NCI-H748 treated with DMSO at 0.1 percent for 48 hours (cell line): Measurements from ENCODE around the gene RNPEP.
"Not testable (repeated sequence)": the region's sequence is repeated elsewhere in the genome, so short reads cannot be mapped to it uniquely, and the experiment has no call there.

Experiments used
- DNase-seq: peaks from one replicate; lab custom pipeline; 2025; lab: John Stamatoyannopoulos, UW

RNPEP gene

GRCh38 chr1:202036595-202037387, 54.3 kb downstream of the RNPEP start:
- DNase-seq = no peak

DNA sequence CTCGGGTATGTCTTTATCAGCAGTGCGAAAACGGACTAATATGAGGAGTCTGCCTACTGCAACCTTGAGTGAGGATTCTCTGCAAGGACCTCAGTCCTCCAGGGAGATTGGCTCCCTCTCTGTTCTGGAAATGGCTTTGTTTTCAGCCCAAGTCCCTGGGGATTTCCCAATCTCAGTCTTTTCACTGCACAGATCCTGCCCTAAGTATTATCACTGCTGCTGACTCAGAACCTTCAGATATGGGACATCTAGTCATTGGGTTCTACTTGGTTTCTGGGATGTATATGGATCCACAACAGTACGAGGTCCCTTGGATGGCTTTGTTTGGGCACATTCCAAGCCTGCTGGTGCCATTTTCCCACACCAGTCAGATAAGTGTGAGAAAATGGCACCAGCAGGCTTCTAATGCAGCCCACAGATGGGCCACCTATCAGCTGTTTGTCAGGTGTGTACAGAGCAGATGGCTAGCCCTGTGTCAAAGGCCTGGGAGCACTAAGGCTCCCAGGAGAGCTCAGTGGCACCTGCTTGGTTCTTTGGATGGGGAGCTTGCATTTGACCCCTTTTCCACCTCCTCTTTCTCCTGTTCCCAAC, 55.4 kb downstream of the RNPEP start:
- no peak for DNase-seq

- DNase-seq = no peak
These were observed 56.4 kb downstream of the RNPEP start for GRCh38 chr1:202038688-202039346.

GRCh38 chr1:202045705-202046104, 63.3 kb downstream of the RNPEP start:
- no peak for DNase-seq

GRCh38 chr1:202046227-202046626, 63.8 kb downstream of the RNPEP start:
- peak; percentile 3 for DNase-seq

DNA sequence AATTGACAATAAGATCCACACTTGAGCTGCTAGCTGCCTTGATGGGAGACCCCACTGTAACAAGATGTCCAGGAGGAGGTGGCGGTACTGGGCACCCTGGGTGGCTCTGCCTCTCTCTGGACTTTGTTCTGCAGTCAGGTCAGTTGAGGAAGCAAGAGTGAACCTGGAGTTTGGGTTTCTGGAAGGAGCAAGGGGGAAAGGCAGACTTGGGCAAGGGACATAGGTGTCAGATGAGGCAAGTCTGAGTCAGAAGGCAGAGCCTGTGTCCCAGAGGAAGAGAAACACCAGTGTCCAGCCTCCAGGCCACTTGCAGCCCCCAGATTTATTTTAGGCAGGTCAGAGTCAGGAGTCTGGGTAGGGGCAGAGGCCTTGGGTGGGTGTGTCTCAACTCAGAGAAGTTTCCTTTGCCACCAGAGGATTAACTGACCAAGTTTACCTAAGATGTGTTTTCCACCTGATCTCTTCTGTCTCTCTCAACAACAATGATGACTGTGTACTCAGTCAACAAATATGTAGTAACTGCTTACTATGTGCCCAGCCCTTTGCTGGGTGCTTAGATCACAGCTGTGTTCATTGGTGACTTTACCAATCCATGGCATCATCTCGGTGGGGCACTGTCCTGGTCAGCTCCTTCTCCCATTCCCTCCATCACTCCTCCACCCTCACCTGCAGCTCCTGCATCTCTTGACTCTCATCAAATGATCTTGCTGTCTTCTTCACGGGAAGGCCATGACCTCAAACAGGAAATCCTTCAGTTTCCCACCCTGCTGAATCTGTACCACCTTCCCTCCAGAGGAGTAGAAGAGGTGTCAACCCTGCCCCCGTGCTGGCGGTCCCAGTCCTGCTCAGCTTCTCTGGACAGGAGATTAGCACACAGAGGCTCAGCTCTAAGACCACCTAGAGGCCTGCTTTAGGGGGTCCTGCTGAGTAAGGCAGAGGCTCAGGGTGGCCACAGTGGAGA, 64.6 kb downstream of the RNPEP start:
- DNase-seq = no peak

- no peak for DNase-seq
These were observed 65.5 kb downstream of the RNPEP start for GRCh38 chr1:202047977-202048376.

DNA sequence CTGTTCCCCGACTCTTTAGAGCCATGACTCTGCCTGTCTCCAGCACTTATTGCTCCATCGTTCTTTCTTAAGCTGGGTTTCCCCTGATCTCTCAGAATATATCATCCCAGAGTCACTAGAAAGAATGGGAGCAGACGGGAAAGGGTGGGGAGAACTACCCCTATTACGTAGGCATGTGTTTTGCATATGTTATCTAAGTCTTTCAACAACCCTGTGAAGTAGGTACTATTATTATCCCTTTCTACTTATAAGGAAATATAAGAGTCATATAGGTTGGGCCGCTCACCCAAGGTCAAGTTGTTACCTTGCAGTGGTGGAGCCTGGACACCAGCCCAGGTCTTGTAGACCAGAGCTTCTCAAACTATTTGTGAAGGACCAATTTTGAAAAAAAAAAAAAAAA, 66.7 kb downstream of the RNPEP start:
- no peak for DNase-seq

DNA sequence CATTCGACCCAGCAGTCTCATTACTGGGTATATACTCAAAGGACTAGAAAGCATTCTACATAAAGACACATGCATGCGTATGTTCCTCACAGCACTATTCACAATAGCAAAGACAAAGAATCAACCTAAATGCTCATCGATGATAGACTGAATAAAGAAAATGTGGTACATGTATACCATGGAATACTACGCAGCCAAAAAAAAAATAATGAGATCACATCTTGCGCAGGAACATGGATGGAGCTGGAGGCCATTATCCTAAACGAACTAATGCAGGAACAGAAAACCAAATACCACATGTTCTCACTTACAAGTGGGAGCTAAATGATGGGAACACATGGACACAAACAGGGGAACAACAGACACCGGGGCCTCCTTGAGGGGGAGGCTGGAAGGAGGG, 71.6 kb downstream of the RNPEP start:
- DNase-seq = no peak

GRCh38 chr1:202054673-202055072, 72.2 kb downstream of the RNPEP start:
- not testable (repeated sequence) for DNase-seq
